ENCODE data around the gene TMEM50A. TPM values are rescaled to one million over a fixed set of nuclear protein-coding genes. Genes with fewer than 3 reads are reported as not detected.

Gene TMEM50A
- total and polyA plus RNA-seq, 9 of the 15 experiments (the other 6 are each of a cell fraction or from before 2014, with no cell fraction given): 43.7 to 195 (median 137) TPM

DNA sequence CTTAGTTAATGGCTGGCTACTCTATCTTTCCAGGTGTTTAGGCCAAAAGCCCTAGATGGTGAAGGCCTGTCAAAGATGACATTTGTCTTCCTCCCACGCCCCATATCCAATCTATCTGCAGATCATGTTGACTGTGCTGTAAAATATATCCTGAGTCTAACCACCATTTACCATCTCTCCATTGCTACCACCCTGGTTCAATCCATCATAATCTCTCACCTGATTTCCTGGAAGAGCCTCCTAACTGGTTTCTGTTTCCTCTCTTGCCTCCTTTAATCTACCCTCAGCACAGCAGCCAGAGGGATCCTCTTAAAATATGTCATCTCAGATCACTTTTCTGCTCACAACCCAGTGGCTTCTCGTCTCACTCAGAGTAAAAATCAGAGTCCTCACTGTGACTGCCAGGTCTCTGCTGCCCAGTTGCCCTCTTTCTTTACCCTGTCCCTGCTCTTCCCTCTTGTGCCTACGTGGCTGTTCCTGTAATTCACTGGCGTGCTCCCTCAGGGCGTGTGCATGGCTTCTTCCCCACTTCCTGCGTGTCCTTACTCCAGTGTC, 17.8 kb downstream of the TMEM50A start (continued):
- TF ChIP-seq GTF3C2 (IDR thresholded peaks at IDR 0.05; ENCODE audit: borderline replicate concordance, extremely low read depth, insufficient read length): no peak
- TF ChIP-seq, protein P1, sequence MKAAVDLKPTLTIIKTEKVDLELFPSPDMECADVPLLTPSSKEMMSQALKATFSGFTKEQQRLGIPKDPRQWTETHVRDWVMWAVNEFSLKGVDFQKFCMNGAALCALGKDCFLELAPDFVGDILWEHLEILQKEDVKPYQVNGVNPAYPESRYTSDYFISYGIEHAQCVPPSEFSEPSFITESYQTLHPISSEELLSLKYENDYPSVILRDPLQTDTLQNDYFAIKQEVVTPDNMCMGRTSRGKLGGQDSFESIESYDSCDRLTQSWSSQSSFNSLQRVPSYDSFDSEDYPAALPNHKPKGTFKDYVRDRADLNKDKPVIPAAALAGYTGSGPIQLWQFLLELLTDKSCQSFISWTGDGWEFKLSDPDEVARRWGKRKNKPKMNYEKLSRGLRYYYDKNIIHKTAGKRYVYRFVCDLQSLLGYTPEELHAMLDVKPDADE (conservative IDR thresholded peaks at IDR 0.05; ENCODE audit: control insufficient read depth, low read depth, low read length): no peak
- no peak for TF ChIP-seq KLF10 (CRISPR knock-in tag; IDR thresholded peaks at IDR 0.05)
- TF ChIP-seq HSF4 (CRISPR knock-in tag; IDR thresholded peaks at IDR 0.05; ENCODE audit: borderline replicate concordance): no peak
- TF ChIP-seq, protein P2, sequence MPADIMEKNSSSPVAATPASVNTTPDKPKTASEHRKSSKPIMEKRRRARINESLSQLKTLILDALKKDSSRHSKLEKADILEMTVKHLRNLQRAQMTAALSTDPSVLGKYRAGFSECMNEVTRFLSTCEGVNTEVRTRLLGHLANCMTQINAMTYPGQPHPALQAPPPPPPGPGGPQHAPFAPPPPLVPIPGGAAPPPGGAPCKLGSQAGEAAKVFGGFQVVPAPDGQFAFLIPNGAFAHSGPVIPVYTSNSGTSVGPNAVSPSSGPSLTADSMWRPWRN (IDR thresholded peaks at IDR 0.05; ENCODE audit: low read depth): no peak
- TF ChIP-seq ZNF76 (CRISPR knock-in tag; IDR thresholded peaks at IDR 0.05; ENCODE audit: borderline replicate concordance): 0 out of 2 replicates have a peak, but pooled peaks have one; percentile 27
- TF ChIP-seq, protein P3, sequence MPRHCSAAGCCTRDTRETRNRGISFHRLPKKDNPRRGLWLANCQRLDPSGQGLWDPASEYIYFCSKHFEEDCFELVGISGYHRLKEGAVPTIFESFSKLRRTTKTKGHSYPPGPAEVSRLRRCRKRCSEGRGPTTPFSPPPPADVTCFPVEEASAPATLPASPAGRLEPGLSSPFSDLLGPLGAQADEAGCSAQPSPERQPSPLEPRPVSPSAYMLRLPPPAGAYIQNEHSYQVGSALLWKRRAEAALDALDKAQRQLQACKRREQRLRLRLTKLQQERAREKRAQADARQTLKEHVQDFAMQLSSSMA (CRISPR knock-in tag; IDR thresholded peaks at IDR 0.05): no peak
- TF ChIP-seq ZNF699 (CRISPR knock-in tag; IDR thresholded peaks at IDR 0.05; ENCODE audit: insufficient replicate concordance): no peak
- TF ChIP-seq IFI16 (CRISPR knock-in tag; IDR thresholded peaks at IDR 0.05): no peak
- TF ChIP-seq SREBF1 (IDR thresholded peaks at IDR 0.05; ENCODE audit: borderline replicate concordance, low read depth, low read length): no peak
- TF ChIP-seq HNRNPLL (IDR thresholded peaks at IDR 0.05; ENCODE audit: low read depth, low read length, poor library complexity, severe bottlenecking): no peak
- TF ChIP-seq YBX1 (IDR thresholded peaks at IDR 0.05): no peak
- TF ChIP-seq, protein P4, sequence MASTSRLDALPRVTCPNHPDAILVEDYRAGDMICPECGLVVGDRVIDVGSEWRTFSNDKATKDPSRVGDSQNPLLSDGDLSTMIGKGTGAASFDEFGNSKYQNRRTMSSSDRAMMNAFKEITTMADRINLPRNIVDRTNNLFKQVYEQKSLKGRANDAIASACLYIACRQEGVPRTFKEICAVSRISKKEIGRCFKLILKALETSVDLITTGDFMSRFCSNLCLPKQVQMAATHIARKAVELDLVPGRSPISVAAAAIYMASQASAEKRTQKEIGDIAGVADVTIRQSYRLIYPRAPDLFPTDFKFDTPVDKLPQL (IDR thresholded peaks at IDR 0.05; ENCODE audit: extremely low read depth, insufficient read length): no peak
- TF ChIP-seq MCM5 (IDR thresholded peaks at IDR 0.05; ENCODE audit: low read depth): no peak
- TF ChIP-seq RHOXF2B (CRISPR knock-in tag; conservative IDR thresholded peaks at IDR 0.05): no peak
- TF ChIP-seq ILF3 (IDR thresholded peaks at IDR 0.05; ENCODE audit: borderline replicate concordance): no peak
- TF ChIP-seq POU5F1 (IDR thresholded peaks at IDR 0.05; ENCODE audit: borderline replicate concordance, low read depth, low read length, partially characterized antibody): no peak
- no peak for TF ChIP-seq ZNF133 (CRISPR knock-in tag; IDR thresholded peaks at IDR 0.05)
- TF ChIP-seq CSDE1 (IDR thresholded peaks at IDR 0.05): no peak
